Measurements from ENCODE around the gene GPR183.

The GPR183 gene

GRCh38 chr13:99312493-99312883 lies 5.3 kb upstream of the GPR183 start:
- DNase-seq (ENCODE audit: low read depth in 2 of 2), result no peak

GRCh38 chr13:99311748-99312492 lies 4.7 kb upstream of the GPR183 start:
- no peak for DNase-seq (ENCODE audit: low read depth in 2 of 2)

DNA sequence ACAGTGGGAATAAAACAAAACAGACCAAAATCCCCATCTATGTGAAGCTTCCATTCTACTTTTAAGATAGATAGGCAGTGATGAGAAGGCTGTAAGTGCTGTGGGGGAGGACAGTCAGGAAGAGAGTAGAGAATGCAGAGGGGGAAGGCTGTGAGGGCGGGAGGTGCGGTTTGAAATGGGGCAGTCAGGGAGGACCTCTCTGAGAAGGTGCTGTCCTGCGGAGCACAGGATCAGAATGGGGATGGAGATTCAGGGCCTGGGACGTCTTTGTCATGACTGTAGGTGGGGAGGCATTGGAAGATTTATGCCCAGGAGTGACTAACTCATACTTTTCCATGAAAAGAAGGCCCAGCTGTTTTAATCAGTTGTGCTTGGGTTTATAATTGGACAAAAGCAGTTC lies 3.9 kb upstream of the GPR183 start:
- DNase-seq (ENCODE audit: low read depth in 2 of 2), result no peak

DNA sequence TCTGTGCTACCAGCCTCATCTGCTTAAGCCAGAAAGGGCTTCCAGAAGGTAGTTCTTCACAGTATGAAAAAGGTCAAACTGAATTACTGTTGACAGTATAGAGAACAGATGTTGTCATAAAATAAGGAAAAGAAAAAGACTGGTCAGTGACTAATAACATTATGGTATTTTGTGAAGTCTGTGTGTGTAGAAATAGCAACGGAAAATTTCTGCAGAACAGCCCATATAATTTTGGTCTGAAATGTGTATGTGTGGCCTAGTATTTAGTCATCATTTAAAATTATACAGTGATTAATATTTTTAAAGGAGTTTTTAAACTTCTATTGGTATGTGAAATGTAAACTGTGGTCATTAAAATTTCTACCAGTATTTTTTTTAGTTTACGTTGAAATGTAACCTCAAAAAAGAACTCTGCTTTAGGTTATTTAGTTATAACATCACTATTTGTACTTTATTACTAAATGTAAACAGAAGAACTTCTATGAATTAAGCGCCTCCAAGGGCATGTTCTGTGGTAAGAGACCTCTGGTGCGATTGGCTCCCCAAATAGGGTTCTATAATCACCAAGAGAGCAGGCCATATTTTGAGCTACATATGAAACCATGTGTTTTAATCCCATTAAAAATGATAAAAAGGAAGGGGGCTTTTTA lies 3.3 kb upstream of the GPR183 start:
- DNase-seq (ENCODE audit: low read depth in 2 of 2), result no peak

DNA sequence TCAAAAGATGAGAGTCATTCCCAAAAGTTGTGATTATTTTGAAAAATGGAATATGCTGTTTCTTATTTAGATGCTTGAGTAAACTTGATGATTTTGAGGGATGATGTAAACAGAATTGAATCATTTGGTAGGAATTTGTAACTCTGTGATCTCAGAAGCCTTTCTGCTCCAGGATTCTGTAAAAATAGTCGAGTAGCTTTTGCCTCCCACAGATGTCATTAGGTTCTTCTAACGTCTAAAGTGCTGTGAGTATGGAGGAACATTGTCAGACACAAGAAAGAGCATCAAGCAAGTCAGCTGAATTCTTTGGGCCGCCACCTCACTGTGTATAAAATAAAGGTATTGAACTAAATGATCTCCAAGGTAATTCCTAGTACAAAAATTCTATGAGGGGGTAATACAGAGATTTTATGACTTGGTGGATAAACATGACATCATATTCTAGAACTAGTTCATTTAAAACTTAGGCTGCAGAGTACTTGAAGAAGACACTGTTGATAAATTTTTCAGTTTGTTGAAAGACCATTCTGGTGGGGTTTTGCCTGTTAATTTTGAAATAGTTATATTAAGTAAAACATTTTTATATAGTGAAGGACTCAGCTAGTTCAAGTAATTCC lies 1.4 kb upstream of the GPR183 start:
- no peak for DNase-seq (ENCODE audit: low read depth in 2 of 2)

- DNase-seq (ENCODE audit: low read depth in 2 of 2), result no peak
Observed at GRCh38 chr13:99307648-99308339, 595 bp upstream of the GPR183 start.

GRCh38 chr13:99305566-99305965 lies 1.6 kb downstream of the GPR183 start:
- DNase-seq (ENCODE audit: low read depth in 2 of 2), result no peak

GRCh38 chr13:99305158-99305557 lies 2.0 kb downstream of the GPR183 start:
- no peak for DNase-seq (ENCODE audit: low read depth in 2 of 2)

DNA sequence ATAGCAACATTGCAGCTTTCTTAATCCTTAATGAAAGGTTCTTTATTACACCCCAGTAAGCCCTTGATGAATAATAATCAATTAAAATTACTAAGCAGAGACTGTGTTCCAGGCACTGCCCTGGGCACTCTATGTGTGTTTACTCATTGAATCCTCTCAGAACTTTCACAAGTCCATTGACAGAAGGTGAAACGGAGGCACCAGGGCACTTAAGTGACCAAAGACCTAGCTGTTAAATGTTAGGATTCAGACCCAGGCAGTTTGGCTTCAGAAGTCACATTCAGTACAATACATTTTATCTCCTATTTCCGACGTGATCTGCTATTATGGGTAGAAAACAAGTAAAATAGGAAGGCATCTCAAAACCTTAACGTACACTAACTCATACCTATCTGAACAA lies 2.7 kb downstream of the GPR183 start:
- DNase-seq (ENCODE audit: low read depth in 2 of 2), result no peak

- DNase-seq (ENCODE audit: low read depth in 2 of 2), result no peak
Observed at GRCh38 chr13:99303863-99304521, 3.2 kb downstream of the GPR183 start.

GRCh38 chr13:99302637-99303505 lies 4.3 kb downstream of the GPR183 start:
- DNase-seq (ENCODE audit: low read depth in 2 of 2), result no peak

DNA sequence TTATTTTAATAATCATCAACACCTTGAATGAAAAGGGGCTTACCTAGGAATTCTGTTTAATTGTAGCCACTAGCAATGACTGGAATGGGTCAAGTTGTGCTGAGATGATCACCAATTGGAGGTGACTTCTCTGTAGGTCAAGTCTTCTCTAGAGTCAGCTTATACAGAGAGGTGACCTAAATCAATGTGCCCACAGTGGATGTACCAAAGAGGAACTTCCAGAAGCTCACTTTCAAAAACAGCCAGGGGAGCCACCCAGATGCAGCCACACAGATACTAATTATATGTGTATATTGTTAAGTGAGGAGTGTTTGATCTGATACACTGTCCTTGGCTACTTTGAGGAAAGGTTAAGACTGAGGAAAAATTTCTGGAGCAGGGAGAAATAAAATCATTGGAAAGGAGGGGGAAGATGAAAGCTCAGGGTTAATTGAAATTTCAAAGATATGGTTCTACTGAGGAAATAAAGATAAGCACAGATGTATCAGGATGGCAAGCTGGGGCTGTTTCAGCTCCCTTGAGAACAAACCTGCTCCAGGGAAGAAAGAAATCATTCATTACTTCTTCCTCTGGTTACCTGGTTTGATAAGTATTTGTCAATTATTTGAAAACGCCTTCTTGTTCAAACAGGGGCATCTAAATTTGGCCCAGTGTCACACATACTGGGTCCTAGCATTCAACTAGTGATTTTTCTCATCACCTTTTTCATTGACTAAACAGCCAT lies 5.1 kb downstream of the GPR183 start:
- no peak for DNase-seq (ENCODE audit: low read depth in 2 of 2)

DNA sequence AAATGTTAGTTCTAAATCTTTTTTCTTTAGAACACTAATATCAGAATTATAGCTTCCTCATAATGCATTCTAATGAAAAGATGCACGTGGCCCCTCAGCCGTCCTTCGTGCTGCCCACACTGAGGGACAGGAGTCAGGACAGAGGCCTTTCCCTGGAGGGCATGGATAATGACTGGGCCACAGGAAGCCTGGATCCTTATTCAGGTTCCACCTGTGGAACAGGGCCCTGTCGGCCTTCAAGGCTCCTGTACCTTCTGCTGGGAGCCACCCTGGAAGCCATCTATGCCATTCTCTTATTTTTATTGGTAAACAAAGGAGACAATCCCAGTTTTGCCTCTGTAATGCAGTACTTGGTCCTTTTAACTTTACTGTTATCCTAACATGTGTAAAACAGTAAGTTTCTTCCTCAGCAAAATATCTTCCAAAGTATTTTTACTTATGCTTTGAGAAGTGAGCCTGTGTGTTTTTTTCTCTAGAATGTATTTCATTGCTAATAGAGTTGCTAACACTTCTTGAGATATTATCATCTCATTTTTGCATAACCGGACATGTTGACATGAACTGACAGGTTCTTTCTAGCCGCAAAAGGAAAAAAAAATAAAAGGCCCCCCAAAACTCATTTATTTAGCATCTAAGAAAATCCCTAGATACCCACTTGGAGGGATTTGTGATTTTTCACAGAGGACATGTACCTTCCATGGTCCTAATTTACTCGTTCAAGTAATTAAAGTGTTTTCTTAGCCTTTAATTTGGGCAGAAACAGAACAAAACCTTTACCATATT lies 6.0 kb downstream of the GPR183 start:
- DNase-seq (ENCODE audit: low read depth in 2 of 2), result no peak

DNA sequence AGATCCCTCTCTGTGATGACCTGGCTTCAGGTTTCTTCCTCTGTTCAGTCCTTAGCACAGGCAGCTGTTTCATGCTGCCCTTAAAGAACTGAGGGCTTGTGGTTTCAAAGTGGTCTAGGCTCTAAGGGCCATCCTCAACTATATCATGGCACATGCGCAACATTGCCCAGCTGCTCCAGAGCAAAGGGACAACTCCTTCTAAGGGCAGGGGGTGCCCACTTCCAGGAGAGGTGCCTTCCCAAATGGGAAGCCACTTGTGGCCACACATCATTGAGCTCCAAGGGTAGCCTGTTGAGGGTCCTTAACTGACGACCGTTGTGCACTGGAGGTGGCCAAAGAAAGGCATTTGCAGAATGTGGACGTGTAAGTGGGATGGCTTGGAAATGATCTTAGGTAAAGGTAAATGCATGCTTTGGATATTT lies 7.3 kb downstream of the GPR183 start:
- no peak for DNase-seq (ENCODE audit: low read depth in 2 of 2)

- no peak for DNase-seq (ENCODE audit: low read depth in 2 of 2)
Observed at GRCh38 chr13:99299256-99299919, 7.8 kb downstream of the GPR183 start.

GRCh38 chr13:99298056-99298455 lies 9.1 kb downstream of the GPR183 start:
- no peak for DNase-seq (ENCODE audit: low read depth in 2 of 2)

- no peak for DNase-seq (ENCODE audit: low read depth in 2 of 2)
Observed at GRCh38 chr13:99297331-99297730, 9.9 kb downstream of the GPR183 start.

GRCh38 chr13:99296398-99296797 lies 10.8 kb downstream of the GPR183 start:
- no peak for DNase-seq (ENCODE audit: low read depth in 2 of 2)

Data from stimulated activated CD8-positive, alpha-beta memory T cell treated with anti-CD3 and anti-CD28 coated beads, Interleukin-7, amount 100 ng/mL, for 1 hour (primary cell).